GM10266 (cell line): ENCODE results near the gene ETNPPL.

ENCODE experiments used
- DNase-seq: peaks from one replicate; pipeline ENCODE4 v3.0.0; 2012; ENCODE audit errors: extremely low spot score
- CTCF ChIP-seq: IDR thresholded peaks from 2 replicates; pipeline ENCODE4 v1.5.1; 2012; ENCODE audit warnings: mild to moderate bottlenecking, low read depth; ENCODE audit not compliant: control insufficient read depth, insufficient read depth; ENCODE audit errors: missing control alignments

Gene ETNPPL

DNA sequence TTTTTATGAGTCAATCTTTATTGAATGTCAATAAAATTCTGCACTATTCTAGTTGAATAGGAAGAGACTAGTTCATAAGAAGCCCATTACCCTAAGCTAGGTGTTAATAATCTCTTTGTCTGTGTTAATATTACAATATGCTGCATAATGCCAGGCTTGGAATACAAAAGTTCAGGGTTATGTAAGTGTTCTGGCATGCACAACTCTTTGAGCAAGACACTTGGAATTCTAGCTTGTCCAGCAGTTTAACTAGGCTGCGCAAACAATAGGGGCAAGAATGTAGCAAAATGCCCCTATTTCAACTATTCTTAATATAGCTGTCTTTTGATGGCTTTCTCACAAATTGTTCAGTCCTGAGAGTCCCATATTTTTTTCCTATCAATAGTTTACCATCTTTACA is 31.3 kb upstream of the ETNPPL start:
- TF ChIP-seq CTCF: no peak
- DNase-seq: no peak

GRCh38 chr4:108793415-108793814 is 30.6 kb upstream of the ETNPPL start:
- no peak for DNase-seq
- TF ChIP-seq CTCF: no peak

DNA sequence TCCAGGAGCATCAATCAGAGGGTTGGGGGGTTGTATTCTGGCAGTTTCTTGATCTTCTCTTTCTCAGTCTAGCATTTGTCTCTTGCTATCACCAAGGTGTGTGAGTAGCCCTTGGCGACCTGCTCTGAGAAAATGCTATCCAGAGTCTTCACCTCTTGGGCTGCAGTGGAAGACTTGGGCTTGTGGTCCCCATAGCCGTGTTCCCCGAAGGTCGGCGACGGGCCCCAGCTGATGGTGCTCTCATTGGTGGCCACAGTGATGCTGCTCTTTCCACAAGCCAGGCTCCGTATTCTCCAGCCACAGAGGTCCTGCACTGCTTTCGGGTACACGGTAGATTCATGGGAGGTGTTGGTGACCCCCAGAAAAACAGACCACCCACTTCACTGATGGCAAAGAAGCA is 25.9 kb upstream of the ETNPPL start:
- no peak for DNase-seq
- no peak for TF ChIP-seq CTCF

GRCh38 chr4:108787724-108788123 is 24.9 kb upstream of the ETNPPL start:
- no peak for DNase-seq
- no peak for TF ChIP-seq CTCF

GRCh38 chr4:108787106-108787505 is 24.3 kb upstream of the ETNPPL start:
- TF ChIP-seq CTCF: no peak
- DNase-seq: no peak

GRCh38 chr4:108786351-108786750 is 23.5 kb upstream of the ETNPPL start:
- TF ChIP-seq CTCF: no peak
- no peak for DNase-seq

GRCh38 chr4:108783665-108784463 is 21.0 kb upstream of the ETNPPL start:
- DNase-seq: no peak
- no peak for TF ChIP-seq CTCF
